ENCODE results near the gene REN.

REN gene

DNA sequence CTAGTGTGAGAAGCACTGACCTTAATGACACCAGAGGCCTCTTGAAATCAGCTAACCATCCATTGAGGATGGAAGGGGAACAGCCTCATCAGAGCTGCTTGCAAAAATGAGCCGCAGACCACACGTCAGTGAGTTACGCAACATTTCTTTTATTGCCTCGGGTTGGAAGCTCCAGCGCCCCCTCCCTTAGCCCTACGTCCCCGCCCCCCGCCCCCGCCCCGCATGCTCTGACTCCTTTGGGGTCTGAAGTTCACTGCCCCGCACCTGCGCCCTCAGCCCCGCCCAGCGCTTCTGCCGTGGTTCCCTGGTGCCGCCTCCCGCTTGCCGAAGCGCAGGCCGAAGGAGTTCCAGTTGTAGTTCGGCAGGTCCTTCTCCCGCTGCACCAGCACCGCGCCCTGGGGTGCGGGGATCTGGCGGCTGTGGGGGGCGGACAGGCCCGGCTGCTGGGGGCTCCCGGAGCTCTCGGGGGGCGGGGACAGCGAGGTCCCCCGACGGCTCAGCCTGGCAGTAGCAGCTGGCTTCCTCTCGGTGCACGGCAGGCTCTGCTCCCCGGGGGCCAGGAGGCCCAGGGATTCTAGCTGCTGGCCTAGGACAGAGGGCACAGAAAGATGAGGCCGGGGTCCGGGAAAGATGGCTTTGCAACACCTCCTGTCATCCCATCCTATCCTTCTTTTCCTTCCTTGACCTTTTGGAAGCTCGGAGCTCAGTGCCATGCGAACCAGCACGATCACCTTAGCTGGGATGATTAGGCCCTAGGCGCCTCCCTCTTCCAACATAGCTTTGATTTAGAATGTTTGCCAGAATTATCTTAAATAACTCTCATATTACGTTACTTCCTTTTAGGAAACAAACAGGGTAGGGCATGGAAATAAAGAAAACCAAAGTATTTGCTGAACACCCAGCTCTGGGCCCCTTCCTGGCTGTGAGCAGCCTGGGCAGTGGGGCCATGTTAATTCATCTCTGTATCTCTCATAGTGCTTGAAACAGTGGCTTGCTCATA is 24.4 kb upstream of the REN start:
- DNase-seq (ENCODE audit: low read depth in 3 of 3) = peak in 1 of 3 experiments; percentile 8

DNA sequence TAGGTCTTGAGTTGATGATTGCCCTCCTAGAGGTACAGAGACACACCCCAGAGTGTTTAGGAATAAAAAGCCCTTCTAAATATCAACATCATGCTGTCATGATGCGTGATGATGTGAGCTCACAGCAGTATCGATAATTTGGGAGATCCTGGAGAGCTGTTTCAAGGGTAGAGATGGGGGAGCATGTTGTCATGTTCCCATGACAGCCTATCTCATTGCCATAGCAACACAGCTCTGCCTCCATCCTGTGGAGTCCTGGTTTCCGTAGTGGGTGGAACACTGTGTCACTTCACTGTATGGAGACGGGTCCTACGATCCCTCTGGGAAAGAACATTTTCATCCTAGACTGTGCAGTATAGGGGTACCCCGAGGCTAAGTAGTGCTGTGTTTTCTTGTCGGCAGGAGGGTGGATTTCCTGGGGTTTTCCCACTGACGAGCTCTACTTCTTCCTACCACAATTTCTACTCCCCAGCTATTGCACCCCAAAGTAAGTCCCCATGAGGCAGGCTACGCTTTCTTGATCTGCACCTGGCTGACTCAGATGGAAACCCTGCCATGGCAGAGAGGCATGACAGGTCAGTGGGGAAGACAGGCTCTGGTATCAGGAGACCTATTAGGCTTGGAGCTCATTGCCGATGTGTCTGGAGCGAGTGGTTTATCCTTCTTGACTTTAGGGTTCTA is 23.0 kb upstream of the REN start:
- no peak for DNase-seq (ENCODE audit: low read depth in 3 of 3)

DNA sequence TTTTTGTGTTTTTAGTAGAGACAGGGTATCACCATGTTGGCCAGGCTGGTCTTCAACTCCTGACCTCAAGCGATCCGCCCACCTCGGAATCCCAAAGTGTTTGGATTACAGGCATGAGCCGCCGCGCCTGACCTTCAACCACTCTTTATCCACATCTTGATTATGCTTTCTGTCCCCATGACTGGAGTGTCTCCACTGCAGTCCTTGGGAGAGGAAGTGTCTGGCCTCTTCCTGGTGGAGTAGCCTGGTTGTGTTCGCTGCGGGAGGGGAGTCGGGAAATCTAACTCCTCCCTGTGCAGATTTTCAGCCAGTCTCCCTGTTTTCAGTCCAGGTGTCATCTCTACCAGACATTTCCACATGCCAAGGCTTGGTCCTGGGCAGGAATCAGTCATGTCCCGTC is 20.5 kb upstream of the REN start:
- DNase-seq (ENCODE audit: low read depth in 3 of 3) = no peak

DNA sequence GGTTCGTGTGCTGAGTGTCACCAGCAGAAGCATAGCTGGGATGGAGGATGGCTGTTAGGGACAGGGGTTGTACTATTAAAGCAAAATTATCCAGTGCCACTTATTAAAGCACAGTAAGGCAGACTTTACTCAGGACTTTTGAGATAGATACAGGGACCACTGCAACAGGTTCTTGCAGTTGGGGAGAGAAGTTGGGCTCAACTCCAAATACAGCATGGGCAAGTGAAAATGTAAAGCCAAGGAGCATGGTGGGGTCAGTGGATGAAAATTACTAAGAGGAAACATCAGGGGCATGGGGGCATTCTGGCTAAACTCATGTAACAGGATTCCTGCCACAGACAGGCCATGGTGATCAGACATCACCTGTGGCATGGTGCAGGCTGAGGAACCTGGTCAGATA is 15.0 kb upstream of the REN start:
- DNase-seq (ENCODE audit: low read depth in 3 of 3) = no peak

DNA sequence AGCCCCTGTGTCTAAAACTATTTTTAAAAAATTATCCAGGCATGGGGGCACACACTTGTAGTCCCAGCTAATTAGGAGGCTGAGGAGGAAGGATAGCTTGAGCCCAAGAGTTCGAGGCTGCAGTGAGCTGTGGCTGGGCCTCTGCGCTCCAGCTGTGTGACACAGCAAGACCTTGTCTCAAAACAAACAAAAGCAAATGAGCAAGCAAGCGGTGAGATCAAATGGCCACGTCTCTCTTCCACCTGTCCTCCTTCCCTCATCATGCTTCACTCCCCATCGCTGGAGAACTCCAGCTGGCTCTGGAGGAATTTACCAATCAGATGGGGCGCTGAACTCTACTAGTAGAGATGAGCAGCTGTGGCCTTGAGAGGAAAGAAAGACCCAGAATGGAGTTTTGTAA is 14.0 kb upstream of the REN start:
- no peak for DNase-seq (ENCODE audit: low read depth in 3 of 3)

DNA sequence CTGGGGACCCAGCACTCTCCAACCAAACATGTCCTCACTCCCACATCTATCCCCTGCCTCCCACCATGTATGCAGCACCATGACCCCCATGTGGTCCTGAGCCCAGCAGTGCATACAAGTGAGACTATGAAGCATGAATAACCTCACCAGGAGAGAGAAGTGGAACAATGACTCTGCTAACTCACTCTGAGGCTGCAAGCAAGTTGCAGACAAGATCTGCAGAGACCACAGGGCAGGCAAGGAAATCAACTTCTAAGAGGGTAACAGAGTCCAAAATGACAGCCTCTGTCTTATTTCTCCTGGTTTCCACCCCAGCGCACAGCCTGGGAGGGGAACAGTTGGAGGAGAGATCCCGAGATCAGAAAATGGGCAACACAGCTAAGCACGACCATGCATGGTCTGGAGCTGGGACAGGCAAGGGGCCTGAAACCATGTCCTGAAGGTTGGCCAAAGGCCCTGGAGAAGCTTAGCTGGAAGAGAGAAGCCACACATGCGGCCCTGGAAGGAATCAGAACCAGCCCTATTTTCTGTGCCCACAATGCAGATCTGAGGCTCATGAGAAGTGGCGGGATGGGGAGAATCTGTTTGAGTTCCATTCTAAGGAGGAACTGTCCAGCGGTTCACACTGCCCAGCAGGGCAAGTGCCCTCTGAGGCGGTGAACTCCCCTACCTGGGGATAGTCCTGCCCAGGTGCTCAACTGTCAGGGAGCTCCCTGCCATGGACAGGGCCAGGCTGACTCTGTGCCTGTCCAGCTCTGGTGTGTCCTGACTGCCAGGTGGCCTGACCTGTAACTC is 12.5 kb upstream of the REN start:
- no peak for DNase-seq (ENCODE audit: low read depth in 3 of 3)

DNA sequence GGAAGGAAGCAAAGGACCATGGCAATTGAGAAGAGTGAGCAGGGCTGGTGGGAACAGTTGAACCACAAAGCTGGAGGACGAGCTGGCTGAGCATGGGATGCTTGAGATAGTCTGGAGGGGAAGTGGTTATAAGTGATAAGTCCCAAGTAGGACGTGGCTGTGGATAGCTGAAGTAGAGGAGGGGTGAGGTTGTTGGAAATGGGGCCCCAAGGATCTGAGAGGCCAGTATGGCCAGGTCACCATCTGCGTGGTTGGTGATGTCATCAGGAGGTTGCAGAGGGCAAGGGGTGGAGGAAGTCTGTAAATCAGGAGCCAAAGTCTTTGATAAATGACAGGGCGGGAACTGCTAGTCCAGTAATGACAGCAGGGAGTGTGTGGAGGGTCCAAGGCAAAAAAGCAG is 11.0 kb upstream of the REN start:
- no peak for DNase-seq (ENCODE audit: low read depth in 3 of 3)

DNA sequence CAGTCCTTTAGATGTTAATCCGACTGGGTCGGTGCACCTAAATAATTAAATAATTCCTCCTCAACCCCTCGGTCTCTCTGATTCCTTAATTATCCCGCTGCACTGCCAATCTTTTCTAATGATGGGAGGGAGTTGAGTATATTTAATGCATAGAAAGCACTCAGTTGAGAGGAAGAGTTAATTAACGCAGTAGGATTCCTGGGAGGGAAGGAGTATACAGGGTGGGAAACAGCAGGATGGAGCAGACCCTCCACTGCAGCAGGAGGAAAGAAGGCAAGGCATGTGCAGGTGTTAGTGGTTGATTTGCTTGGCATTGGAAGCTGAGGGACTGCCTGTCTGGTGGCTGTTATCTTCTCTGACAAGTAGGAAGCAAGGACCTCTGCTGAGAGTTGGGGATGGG is 9.9 kb upstream of the REN start:
- DNase-seq (ENCODE audit: low read depth in 3 of 3) = no peak

DNA sequence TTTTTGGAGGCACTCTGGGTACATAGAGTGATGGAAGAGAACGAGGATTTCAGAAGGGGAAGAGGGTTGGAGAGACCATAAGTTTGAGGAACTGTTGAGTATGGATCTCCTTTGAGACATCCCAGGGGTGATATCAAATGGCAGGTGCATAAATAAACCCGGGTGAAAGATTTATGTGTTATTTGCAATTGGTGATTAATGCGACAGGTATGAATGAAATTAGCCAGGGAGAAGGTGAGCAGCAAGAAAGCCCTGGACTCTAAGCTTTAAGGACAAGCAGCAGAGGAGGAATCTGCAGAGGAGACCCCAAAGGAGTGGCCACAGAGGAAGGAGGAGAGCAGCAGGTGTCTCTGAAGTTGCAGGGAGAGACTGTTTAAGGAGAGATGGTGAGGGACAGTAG is 8.8 kb upstream of the REN start:
- DNase-seq (ENCODE audit: low read depth in 3 of 3) = no peak

DNA sequence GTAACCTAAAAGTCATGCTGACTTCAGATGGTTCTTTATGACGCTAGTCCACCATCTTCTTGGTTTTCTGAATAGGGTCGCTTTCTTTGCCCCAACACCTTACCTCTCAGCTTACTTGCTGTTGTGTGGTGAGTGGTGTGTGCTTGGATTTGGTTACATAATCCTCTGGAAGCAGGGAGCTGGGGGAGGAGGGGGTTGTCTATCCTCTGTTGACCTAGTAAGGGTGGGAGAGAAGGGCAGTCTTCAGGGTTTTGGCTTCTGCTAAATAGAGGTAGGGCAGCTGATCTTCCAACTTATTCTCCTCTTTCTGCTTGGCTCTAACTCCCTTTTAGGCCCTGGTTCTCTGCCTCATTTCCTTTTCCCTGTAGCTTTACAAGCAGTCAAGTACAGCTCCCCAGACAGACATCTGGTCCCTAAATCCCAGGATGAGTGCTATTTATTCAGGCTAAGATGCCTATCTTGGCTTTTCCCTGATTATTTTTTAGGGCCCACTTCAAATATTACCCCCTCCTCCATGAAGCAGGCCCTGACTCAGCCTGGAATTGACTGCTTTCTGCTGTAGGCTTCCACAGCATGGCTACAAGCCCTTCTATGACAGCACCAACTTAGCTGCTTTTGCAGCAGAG is 6.4 kb upstream of the REN start:
- no peak for DNase-seq (ENCODE audit: low read depth in 3 of 3)

DNA sequence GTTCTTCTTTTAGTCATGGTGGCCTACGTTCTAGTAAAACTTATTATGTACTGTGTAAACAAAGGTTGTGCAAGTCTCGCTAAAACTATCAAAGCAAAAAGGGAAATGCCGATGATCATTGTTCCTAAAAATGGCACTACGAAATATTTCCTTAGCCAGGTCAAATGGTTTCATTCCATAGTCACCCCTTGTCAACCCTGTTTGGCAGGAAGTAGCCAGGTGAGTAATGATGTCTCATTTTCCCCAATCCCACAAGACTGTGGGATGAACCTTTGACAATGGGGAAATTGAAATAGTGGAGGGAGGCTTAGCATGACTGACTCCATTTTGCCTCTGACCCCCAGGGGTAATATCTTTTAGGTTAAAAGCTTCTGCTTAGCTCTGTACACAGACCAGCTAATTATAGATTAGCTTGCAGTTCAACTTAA is 5.6 kb upstream of the REN start:
- no peak for DNase-seq (ENCODE audit: low read depth in 3 of 3)

DNA sequence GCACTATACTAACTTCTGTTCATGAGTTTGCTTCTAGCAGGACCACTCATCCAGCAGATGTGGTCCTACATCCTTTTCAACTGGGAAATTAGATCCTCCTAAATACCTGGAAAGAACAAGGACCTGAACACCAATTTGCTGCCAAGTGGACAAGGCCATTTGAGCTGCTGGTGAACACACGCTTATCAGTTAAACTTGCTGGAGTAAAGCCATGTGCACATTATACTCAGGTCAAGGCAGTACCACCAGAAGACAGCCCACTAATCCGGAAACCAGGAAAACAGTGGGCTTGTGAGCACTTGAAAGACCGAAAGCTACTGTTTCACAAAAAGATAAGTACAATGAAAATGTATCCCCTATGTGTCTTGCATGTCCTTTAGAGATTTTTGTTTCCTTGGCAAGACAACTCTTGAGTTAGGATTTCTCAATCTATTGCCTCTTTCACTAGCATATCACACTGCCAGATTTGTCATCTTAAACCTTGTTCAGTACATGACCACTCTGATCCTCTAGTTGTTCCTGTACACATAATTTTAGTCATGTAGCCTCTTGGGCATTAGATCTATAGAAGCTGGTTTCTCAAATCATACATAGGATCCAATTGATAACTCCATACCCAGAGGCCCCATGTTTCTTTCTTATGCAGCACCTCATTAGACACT is 4.5 kb upstream of the REN start:
- DNase-seq (ENCODE audit: low read depth in 3 of 3) = no peak

DNA sequence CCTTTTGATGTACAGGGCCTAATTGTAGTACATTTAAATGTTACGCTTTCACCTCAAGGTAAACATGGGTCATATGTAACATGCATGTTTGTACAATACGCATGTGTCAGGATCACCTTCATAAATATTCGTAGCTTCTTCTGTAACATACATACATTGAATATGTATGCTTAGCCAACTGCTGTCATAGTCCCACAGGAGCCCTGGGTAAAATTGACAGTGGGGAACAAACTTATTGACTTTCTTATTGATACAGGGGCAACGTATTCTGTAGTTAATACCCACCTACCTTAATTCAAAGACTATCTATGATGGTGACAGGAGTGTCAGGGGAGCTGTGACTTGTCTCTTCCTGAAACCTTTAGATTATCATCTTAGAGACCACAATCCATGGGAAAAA is 3.7 kb upstream of the REN start:
- DNase-seq (ENCODE audit: low read depth in 3 of 3) = no peak

DNA sequence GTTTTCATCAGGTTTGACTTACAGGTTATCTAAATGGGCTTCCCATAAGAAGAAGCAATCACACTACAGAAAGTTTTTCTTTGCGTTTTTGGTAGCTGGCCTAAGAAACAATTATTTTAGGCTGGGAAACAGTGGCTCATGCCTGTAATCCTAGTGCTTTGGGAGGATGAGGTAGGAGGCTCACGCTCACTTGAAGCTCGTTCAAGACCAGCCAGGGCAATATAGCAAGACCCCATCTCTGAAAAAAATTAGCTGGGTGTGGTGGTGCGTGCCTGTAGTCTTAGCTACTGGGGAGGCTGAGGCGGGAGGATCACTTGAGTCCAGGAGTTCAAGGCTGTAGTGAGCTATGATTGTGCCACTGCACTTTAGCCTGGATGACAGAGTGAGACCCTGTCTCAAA is 1.6 kb upstream of the REN start:
- DNase-seq (ENCODE audit: low read depth in 3 of 3) = no peak

DNA sequence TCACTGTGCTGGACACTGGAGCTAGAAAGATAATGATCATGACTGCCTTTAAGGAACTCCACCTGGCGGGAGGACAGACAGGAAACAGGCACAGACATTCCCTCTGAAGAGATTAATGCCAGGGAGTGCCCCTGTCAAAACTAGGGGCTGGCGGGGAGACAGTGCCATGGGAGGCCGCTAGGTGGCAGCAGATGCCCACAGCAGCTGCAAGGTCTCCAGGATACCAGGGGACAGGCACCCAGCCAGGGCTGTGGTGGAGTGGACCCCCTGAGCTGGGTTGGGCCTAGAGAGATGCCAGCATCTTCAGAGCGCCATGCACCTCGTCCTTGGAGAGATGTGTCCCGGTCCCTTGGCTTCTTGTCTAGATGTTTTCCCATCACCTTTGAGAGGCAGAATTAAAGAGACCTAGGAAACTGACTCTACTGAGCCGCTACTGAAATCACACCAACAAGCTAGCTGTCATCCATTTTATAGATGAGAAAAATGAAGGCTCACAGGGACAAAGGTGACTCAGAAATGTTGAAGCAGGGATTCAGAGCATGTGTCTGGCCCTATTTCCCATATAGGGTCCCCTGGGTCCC is 3.6 kb downstream of the REN start:
- DNase-seq (ENCODE audit: low read depth in 3 of 3) = peak; percentile 54 to 77 (median 61)

DNA sequence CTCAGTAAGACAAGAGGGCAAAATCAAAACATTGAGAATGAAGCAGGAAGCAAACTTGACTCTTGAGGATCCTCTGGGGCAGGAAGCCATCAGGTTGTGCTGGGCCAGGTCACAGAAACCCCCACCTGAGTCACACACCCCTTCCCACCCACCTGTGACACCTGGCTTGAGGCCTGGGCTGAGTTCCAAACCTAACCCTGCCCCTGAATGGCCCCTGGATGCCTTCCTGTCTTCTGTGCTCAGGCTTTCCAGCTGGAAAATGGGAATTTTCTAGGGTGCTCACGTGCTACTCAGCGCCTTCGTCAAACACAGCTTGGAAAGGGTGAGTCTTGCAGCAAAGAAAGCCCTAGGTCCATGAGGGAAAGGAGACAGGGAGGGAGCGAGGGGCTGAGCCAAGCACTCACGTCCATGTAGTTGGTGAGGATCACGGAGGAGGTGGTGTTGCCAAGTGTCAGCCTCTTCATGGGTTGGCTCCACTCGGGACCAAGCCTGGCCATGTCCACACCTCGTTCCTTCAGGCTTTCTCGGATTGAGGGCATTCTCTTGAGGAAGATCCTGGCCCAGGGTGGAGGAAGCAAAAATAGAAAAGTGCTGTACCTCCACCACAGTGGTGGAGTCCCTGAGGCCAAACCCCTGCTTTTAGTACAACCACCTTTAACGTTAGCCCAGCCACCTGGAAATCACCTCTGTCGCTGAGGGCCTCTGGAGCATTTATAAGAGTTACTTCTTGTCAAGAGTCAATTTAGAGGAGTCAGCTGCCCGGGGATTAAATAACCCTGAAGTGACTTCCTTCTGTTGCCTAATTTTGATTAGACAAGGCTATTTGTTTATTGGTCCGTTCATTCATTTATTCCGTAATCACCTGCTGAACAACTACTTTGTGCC is 4.3 kb downstream of the REN start:
- no peak for DNase-seq (ENCODE audit: low read depth in 3 of 3)

DNA sequence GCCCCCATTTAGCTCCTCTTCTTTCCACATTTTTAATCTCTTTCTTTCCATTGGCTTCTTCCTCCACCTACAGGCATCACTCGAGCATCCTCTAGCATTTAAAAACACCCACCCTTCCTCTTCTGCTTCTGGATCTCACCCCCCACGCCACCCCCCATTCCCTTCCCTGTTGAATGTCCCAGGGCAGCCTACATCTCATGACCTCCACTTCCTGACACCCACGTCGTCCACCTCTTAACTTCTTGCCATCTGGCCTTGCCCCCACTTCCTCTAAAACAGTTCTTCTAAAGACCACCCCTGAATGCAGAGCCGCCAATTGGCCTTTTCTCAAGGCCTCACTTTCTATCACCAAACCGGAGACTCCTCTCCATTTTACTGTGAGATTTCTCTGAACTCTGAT is 8.2 kb downstream of the REN start:
- DNase-seq (ENCODE audit: low read depth in 3 of 3) = no peak

DNA sequence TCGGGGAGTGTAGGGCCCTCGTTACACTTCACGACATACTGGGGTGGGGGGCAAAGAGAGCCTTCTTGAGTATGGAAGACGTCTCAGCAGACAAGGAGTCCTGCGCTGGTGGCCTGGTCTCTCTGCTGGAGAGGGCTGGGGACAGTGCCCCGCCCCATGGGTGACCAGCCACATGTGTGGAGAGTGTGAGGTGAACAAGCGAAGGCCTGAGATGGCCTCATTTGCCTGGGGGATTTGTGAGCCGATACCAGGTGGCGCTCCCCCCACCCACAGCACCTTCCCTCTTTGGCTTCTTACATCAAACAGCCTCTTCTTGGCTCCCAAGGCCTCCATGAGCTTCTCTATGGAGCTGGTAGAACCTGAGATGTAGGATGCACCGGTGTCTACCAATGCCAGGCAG is 10.3 kb downstream of the REN start:
- DNase-seq (ENCODE audit: low read depth in 3 of 3) = no peak

DNA sequence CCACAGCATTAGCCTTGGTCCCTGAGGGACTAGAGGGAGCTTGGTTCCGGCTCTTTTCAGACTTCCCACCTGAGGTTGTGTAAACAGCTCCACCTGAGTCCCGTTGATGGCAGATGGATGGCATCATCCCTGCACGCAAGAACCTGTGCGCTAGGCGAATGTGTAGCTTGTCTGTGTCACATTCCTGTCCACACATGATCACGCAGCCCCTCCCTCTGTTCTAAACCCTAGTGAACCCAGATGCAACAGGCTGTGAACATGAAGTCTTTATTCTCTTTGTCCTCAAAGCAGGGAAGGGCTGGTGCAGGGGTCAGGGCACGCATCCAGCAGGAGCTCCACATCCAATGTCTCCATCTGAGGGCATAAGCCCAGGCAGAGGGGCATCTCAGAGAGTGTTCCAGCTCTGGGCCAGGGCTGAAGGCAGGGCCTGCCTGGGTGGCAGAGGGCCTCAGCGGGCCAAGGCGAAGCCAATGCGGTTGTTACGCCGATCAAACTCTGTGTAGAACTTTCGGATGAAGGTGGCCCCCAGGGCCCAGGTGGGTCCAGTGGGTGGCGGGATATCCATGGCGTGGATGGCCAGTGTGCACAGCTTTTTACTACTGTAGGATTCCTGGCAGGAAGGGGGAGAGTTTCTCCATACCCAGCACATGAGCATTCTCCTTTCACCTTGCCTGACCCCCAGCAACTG is 11.4 kb downstream of the REN start:
- DNase-seq (ENCODE audit: low read depth in 3 of 3) = no peak

Data from stimulated activated CD4-positive, alpha-beta T cell treated with anti-CD3 and anti-CD28 coated beads, TNF-alpha, amount 100 ng/mL, for 24 hours (primary cell).